ENCODE measurements around the gene ZNF674.
"Not testable (repeated sequence)": the region's sequence is repeated elsewhere in the genome, so short reads cannot be mapped to it uniquely, and the experiment has no call there.

The ZNF674 gene

GRCh38 chrX:46567388-46567787 is 22.2 kb upstream of the ZNF674 start:
- no peak for DNase-seq

- DNase-seq: no peak
Observed at GRCh38 chrX:46561824-46562657, 16.8 kb upstream of the ZNF674 start.

- no peak for DNase-seq
Observed at GRCh38 chrX:46559062-46559461, 13.8 kb upstream of the ZNF674 start.

- DNase-seq: no peak
Observed at GRCh38 chrX:46554942-46555341, 9.7 kb upstream of the ZNF674 start.

- DNase-seq: no peak
Observed at GRCh38 chrX:46553935-46554334, 8.7 kb upstream of the ZNF674 start.

GRCh38 chrX:46551494-46552128 is 6.4 kb upstream of the ZNF674 start:
- no peak for DNase-seq

GRCh38 chrX:46549914-46550313 is 4.7 kb upstream of the ZNF674 start:
- DNase-seq: no peak

GRCh38 chrX:46547857-46548256 is 2.6 kb upstream of the ZNF674 start:
- DNase-seq: no peak

- DNase-seq: not testable (repeated sequence)
Observed at GRCh38 chrX:46544527-46544926, 694 bp downstream of the ZNF674 start.

GRCh38 chrX:46543441-46543840 is 1.8 kb downstream of the ZNF674 start:
- DNase-seq: no peak

- DNase-seq: no peak
Observed at GRCh38 chrX:46531442-46531841, 13.8 kb downstream of the ZNF674 start.

- not testable (repeated sequence) for DNase-seq
Observed at GRCh38 chrX:46530404-46530908, 14.8 kb downstream of the ZNF674 start.

GRCh38 chrX:46529740-46530403 is 15.3 kb downstream of the ZNF674 start:
- not testable (repeated sequence) for DNase-seq

GRCh38 chrX:46528640-46529039 is 16.6 kb downstream of the ZNF674 start:
- DNase-seq: not testable (repeated sequence)

GRCh38 chrX:46506076-46506475 is 39.1 kb downstream of the ZNF674 start:
- DNase-seq: no peak

- DNase-seq: no peak
Observed at GRCh38 chrX:46502848-46503247, 42.4 kb downstream of the ZNF674 start.

- DNase-seq: no peak
Observed at GRCh38 chrX:46500054-46500453, 45.2 kb downstream of the ZNF674 start.

- no peak for DNase-seq
Observed at GRCh38 chrX:46488712-46489111, 56.5 kb downstream of the ZNF674 start.

GRCh38 chrX:46485897-46486296 is 59.3 kb downstream of the ZNF674 start:
- no peak for DNase-seq

- not testable (repeated sequence) for DNase-seq
Observed at GRCh38 chrX:46478634-46479033, 66.6 kb downstream of the ZNF674 start.

- no peak for DNase-seq
Observed at GRCh38 chrX:46477435-46477834, 67.8 kb downstream of the ZNF674 start.

- no peak for DNase-seq
Observed at GRCh38 chrX:46465203-46465602, 80.0 kb downstream of the ZNF674 start.

GRCh38 chrX:46463682-46464081 is 81.5 kb downstream of the ZNF674 start:
- no peak for DNase-seq

All from stimulated activated CD4-positive, alpha-beta T cell treated with anti-CD3 and anti-CD28 coated beads, Interleukin-12 subunit alpha, Interleukin-12 subunit beta, amount 100 ng/mL, for 4 hours (primary cell).